ENCODE measurements around the gene SPTB.

The SPTB gene

DNA sequence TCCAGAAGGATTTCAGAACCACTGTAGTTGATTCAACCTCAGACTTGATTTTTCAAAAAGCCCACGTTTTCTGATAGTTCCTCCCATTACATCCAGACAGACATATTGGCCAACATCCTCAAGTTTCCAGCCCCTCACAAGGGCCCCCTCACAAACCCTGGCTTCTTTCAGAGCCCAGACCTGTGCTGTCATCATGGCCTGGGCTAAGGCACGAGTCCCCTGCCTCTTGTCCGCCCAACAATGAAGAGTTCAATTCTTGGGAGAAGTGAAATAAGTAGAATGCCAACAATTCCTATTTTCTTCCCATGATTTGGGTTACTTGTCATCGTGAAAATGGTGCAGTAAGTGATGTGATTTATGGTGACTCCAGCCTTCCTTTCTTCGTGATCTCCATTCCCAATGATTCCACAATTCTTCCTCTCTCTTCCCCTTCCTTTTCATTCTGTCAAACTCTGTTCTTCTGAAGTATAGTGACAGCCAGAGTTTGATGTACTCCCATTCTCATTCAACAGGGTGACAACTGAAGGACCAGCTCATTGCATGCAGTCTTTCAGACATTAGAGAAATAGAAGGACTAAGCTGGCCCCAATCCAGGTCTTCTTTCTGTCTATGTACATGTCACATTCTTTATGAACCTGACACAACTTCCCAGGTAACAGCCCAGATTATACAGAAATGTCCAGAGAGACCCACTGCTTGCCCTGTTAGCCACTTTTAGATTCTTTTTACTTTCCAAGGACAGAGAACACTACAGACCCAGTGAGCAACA lies 29.2 kb downstream of the SPTB start:
- DNase-seq (ENCODE audit: low spot score): no peak

DNA sequence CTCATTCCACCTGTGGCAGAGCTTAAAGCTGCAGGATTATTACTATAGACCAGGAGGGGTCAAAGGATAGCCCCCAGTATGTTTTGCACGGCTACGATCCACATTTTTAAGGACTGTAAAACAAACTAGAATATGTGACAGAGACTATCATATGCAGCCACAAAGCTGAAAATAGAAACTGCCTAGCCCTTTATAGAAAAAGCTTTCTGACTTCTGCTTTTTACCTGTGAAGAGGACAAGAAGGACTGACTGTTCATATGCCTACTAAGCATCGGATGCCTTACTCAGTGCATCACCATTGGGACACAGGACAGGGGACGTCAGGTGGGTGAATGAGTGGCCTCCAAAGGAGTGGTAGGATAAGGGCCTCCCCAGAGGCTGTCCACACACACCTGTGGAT lies 29.8 kb downstream of the SPTB start:
- no peak for DNase-seq (ENCODE audit: low spot score)

DNA sequence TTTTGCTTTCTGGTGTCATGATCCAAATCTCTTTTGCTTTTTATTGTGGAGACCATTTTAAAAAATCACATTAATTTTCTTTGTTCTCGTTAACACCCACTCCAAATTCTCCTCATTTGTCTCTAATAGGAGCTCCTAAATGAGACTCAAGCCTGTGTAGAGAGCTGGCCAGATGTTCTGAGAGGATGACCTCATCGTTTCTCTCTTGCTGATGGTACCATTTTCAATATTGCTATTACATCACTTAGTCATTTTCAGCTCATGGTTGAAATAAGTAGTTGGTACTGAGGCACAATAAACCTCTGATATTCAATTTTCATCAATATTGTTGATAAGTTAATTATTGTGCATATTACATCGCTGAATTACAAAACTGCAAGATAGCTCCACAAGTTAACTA lies 31.5 kb downstream of the SPTB start:
- no peak for DNase-seq (ENCODE audit: low spot score)

DNA sequence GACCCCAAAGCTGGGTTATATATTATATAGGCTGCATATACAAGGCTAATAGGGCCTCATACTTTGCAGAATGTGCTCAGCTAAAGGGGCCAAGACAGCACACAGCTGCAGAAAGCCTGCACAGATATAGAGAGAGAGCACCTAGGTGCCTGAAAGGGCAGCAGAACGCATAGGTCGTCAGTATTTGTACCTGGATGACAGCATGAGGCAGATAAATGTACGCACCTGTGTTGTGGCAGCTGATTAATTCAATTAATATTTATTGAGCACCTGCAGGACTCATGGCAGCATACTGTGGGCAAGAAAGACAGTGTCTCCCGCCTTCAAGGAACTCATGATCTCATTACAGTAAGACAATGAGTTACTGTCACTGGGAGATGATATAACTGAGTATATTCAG lies 33.4 kb downstream of the SPTB start:
- no peak for DNase-seq (ENCODE audit: low spot score)

DNA sequence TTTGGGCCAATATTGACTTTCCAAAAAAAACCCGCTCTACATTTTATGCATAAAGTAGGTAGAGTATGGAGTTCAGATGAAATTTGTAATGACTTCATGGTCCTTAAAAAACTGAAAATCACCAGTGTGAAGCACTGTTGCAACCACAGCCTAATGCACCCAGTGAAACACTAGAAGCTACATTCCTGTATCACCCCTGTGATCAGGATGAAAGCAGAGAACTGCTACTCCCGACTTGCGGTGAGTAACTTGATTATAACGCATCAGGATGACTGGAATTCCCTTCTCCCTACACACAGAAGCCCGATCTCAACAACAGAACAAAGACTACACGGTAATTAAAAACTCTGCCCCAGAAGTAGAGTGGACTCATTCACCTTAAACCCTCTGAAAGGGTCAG lies 33.8 kb downstream of the SPTB start:
- no peak for DNase-seq (ENCODE audit: low spot score)

DNA sequence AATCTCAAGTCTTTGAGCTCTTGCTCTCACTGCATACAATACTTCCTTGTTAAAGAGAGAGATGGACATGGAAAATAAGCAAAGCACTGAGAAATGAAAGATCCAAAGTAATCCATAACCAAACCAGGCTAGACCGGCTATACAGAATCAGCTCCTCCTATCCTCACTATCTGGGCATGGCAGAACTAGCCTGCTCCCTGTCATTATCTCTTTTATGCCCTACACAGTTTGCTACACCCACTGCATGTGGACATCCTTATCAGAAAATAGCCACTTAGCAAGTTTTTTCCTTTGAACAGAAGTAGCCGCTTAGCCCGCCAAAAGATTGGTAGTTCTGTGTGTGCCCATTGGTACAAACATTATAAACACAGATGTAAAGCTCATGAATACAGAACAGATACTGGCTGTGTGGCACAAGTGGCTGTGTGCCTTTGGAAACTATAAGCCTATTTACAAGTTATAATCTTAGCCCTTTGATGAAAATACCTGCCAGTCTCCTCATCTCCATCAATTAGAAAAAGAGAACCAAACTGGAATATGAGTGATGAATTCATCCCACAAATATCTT lies 34.7 kb downstream of the SPTB start:
- no peak for DNase-seq (ENCODE audit: low spot score)

DNA sequence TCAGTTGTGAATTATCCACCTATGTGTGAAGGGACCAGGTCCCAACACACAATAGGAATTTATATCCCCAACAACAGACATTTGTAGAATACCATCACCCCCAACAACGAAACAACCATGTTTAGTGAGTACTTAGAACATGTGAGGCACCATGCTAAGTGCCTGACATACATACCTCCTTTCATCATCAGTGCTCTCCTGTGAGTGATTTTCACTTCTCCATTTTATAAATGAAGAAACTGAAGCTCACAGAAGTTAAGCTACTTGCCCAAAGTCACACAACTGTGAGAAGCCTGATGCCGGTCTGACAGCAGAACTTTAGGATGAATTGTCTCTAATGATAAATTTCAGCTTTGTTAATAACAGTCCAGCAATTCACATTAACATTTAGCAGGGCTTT lies 35.4 kb downstream of the SPTB start:
- DNase-seq (ENCODE audit: low spot score): no peak

DNA sequence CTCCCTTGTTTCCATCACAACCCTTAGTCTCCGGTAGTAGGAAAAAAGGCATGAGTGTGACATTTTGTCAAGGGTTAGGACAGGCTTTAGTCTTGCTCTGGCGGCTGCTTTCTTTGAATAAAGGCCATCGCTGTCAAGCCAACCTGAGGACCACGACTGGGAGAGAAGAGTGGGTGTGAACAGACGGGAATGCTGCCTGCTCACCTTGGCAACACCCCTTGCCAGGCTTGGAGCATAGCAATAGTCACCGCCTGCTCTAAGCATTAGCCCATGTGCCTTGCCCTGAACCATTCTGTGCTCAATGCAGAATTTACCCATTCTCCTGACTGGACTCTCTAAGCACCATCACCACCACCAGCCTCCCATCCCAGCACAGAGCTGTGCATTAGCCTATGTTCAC lies 36.2 kb downstream of the SPTB start:
- no peak for DNase-seq (ENCODE audit: low spot score)

DNA sequence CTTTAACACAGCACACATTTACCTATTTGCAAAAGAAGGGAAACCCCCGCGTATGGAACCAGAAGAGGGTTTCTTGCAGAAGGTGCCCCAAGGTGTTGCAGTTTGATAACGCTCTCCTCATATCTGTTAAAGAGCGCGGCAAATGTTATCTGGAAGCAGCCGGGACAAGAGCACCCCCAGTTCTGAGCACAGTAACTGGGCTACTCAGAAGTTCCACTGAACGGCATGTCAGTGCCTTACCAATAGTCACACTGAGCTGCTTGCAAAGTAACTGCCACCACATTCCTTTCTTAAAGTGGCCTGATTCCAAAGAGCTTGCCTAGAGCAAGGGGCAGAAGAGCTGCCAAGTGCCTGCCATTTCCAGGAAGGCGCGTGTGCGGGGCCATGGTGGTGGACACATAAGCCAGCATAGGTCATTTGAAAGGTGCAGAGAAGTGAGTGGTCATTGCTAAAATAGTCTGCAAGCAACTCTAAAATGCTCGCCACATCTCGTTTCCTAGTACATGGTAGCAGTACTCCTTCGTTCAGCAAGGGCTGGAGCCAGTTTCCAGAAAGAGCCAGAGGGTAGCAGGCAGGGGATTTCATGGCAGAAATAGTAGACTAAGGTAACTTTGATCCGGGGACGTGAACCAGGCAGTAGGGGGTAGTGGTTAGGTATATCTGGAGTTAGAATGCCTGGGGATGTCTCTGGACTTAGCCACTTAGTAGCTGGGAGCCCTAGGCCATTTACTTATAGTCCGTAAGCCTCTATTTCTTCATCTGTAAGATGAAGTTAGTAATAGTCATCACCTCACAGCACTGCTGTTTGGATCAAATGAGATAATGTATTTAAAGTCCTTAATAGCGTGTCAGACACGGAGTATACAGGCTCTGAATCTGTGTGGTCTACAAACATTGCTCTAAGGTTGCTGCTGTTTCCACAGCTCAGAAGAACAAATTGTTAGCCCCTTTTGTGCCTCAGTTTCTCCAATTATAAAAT lies 37.6 kb downstream of the SPTB start:
- DNase-seq (ENCODE audit: low spot score): no peak

DNA sequence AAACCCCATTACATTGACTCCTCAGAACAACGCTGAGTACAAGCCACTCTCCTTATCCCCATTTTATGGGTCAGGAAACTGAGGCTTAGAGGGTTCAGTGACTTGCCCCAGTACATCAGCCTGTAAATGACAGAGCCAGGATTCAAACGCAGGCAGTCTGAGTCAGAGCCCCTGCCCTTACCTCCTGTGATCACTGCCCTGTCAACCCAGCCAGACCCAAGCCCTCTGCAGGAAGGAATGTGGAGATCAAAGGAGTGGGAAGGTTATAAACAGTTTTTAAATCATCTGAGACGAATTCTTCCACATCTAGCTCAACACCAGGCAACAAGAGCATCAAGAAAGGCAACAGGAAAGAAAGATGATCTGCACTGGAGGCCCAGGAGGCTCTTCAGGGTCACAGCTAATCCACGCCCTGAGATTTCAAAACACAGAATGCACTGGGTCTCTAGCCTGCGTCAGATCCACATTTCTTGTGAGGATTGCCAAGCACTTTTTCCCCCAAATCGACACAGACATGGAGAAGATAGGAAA lies 38.5 kb downstream of the SPTB start:
- DNase-seq (ENCODE audit: low spot score): no peak

DNA sequence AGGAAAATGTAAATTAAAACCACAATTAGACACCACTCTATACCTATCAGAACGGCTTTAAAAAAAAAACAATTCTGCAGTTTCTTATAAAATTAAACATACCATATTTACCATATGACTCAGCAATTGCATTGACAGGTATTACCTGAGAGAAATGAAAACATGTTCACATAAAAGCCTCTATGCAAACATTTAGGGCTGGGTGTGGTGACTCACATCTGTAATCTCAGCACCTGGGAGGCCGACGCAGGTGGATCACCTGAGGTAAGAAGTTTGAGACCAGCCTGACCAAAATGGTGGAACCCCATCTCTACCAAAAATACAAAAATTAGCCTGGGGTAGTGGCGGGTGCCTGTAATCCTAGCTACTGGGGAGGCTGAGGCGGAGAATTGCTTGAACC lies 41.1 kb downstream of the SPTB start:
- no peak for DNase-seq (ENCODE audit: low spot score)

DNA sequence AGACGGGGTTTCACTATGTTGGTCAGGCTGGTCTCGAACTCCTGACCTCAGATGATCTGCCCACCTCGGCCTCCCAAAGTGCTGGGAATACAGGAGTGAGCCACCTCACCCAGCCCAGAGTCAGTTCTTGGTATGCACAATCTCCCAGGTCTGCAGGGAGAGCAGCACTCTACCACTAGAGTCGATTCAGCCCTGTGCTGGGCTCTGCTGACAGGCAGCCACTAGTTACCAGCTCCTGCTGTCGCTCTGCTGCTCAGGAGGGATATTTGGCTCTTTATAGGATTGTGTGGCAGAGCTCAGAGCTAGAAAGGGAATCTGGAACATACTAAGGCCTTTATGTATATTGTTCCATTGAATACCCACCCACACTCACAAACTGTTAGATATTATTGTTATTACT lies 44.3 kb downstream of the SPTB start:
- DNase-seq (ENCODE audit: low spot score): no peak

DNA sequence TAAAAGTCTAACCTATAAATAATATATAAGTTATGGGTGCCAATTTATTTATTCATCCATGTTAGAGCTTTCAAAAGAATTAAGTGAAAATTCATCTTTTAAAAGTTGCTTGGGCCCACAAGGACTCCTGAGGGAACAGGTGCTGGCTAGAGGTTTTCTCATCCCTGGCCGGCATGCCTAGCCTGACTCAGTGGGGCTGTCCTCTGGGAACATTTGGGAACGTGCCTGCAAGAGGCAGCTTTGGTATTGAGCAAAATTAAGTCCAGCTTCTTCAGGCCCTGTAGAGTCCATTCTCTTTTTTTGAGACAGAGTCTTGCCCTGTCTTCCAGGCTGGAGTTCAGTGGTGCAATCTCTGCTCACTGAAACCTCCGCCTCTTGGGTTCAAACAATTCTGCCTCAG lies 44.7 kb downstream of the SPTB start:
- no peak for DNase-seq (ENCODE audit: low spot score)

DNA sequence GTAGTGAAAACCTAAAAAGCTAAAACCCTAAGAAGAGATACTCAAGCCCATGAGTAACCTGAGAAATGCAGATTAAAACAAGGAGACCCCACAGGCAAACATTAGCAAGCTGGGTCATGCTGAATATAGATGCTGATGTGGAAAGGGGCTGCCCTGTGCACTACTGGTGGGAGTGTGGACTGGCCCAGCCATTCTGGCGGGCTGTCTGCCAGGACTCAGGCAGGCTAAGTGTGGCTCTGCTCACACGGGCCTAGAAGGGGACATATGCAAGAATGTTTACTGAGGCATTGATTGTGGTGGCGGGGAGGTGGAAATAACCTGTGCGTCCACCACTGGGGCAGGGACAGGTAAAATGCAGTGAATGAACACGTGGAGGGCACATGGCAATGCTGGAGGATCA lies 48.3 kb downstream of the SPTB start:
- DNase-seq (ENCODE audit: low spot score): no peak

DNA sequence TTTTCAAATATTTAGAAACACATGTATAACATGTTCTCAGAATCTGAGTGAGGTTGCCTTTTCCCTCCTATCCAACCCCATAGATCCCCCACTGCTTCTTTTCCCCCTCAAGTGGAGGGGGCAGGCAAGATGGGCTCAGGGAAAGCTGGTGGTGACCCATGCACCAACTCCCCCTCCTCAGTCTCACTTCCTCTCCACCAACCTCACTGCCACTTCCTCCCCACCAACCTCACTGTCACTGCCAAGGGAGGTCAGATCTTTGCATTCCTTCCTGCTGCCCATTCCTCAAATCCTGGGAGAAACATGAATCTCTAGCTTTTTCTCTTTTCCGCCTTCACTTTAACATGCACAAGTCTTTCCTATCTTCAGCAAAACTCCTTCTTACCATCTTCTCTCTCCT lies 48.7 kb downstream of the SPTB start:
- no peak for DNase-seq (ENCODE audit: low spot score)

DNA sequence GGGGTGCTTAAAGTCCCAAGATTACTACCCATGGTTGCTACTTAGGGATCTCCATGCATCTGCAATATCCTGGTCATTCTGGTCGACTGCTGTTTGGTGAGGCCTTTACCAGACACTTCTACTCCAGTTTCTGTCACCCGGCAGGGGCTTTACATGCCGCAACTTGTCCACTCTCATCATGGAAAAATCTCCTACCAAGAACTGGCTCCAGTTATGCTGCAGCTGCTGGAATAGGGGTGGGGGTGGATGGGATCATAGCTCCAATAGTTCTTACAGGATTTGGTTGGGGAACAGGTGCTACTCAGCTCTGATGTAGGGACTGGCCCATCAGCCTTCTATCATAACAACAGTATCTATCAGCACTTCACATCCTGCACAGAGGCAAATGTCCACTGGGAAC lies 51.6 kb downstream of the SPTB start:
- DNase-seq (ENCODE audit: low spot score): no peak

DNA sequence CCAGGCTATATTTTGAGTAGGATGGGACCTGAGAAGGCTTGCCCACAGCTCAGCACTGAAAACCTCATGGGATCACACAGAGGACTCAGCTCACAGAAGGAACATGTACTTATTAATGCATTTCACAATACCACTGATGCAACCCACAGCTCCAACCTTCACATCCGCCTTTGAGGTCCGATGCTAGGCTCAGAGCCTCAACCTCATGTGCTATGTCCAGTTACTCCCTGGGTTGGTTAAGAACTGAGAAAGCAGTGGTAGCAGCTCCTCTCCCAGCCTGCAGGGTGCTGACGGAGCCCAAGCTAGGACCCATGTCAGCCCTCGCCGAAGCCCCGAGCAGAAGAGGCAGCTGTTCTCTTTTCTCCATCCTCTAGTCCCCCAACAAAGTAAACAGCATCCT lies 52.9 kb downstream of the SPTB start:
- DNase-seq (ENCODE audit: low spot score): no peak

DNA sequence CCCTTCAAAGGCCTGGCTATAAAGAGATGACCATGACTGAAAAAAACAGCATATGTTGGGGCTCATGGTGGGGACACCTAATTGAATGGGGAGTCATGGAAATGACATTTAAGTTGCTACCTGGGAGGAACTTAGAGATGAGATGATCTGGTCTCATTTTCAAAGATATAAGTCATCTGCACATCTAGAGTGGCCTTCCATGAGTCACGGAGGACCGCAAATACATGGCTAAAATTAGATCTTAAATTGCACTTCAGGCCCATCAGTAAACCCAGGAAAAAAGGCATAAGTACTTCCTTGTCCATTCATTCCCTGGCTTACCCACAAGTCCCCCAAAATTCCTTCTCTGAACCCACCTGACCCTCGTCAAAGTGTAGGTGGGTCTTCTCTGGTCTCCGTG lies 53.4 kb downstream of the SPTB start:
- DNase-seq (ENCODE audit: low spot score): no peak

DNA sequence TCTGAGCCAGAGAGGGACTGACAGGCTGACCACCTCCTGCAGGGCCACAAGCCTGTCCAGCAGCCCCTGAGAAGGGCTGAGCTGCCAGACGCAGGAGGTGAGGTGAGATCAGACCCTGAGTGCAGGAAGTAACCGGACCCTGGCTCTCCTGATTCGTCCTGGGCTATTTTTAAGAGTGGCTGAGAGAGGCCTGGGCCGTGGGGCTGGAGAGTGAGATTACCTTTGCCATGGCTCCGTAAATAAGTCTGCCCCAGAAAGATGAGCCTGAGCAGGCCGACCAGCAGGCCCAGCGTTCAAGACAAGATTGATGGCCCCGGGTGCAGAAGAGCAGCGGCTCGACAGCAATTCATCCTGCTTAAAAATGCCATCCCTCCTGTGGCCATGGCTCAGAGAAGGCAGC lies 54.2 kb downstream of the SPTB start:
- no peak for DNase-seq (ENCODE audit: low spot score)

DNA sequence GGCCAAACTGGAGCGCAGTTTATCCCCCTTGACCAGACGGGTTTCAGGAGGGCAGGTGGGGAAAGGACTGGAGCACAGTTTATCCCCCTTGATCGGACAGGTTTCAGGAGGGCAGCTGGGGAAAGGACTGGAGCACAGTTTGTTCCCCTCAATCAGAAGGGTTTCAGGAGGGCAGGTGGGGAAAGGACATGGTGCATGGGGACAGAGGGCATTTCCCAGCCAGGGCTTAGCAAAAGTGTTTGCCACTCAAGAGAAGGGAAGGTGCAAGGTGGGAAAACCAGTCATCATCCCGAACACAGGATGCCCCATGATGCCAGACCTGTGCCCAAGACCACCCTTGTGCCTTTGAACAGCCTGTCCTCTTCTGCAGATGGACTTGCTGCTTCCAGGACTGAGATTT lies 54.7 kb downstream of the SPTB start:
- no peak for DNase-seq (ENCODE audit: low spot score)

DNA sequence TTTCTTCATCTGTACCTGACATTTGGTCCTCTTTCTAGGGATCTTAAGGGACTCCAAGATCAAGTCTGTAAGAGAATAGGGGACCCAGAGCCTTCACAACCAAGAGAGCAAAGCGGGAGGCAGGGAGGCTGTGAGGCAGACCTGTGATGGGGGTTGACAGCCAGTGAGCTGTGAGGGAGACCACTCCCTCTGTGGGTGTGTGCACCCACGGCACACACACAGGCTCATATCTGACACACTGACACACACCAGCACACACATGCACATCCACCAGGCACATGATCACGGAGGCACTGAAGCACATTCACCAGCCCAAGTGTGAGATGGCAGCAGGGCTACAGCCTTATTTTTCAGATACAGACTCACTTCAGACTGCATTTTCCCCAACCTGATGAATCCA lies 55.2 kb downstream of the SPTB start:
- DNase-seq (ENCODE audit: low spot score): no peak

DNA sequence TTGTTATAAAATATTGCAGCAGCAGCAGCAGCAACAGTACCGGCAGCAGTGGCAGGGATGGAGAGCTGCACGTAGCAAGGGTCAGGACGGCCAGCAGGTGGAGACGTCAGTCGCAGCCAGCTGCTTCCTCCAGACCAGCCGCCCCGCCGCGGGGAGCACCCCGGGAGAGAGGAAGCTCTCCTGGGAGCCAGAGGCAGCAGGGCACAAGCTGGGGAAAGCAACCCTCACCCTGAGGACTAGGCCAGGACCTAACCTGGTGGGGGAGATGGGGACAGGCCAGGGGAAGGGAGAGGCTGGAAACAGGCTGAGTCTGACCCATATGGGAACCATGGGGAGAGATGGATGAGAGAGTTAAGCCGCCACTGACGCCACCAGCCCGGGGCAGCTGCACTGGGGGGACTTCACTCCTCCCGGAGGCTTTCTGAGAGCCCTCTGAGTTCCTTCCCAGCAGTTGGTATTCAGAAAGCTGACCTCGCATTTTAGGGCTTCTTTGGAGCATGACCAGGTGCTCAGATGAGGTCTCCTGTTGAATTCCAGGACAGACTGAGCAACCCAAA lies 56.3 kb downstream of the SPTB start:
- peak; percentile 86 for DNase-seq (ENCODE audit: low spot score)

DNA sequence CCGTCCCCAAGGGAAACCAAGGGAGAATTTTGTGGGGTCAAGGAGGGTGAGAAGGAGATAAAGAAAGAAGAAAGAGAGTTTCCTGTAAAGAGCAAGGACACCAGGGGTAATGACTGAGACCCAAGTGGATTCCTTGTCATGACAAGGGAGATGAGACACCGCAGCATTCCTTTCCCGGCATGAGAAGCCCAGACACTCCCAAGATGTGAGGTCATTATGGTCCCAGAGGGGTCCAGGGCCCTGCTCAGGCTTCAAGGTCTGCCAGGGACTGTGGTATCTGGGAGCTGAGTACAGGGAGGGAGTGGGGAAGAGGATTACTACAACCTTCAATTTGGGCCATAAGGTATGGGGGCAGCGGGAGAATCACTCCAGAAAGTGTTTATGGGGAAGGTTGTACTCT lies 58.1 kb downstream of the SPTB start:
- no peak for DNase-seq (ENCODE audit: low spot score)
